ENCODE measurements around the gene PLK4. TPM values are rescaled to one million over a fixed set of nuclear protein-coding genes. Genes with fewer than 3 reads are reported as not detected.

PLK4 gene
- total RNA-seq (10 to 100 TPM in 2 of 5 donors, 1 to 10 TPM in 3; 1.2 to 13.8 (median 9.9) TPM), polyA plus RNA-seq (1 to 10 TPM; 1.5 to 3.2 (median 2.0) TPM)
- long read RNA-seq, donor 1: 0 reads
- long read RNA-seq, donor 2, partial matches to known transcripts: 0 of 1 reads
- long read RNA-seq, donor 2, other reads (novel, unspliced or antisense): 0 of 1 reads
- long read RNA-seq, donor 3, partial matches to known transcripts: 0 of 1 reads
- long read RNA-seq, donor 3, other reads (novel, unspliced or antisense): 0 of 1 reads
- long read RNA-seq, donor 4, partial matches to known transcripts: 0 of 1 reads
- long read RNA-seq, donor 4, other reads (novel, unspliced or antisense): 0 of 1 reads
- long read RNA-seq, donor 5: 0 reads
- long read RNA-seq, donor 6, partial matches to known transcripts: 0 of 7 reads
- long read RNA-seq, donor 6, other reads (novel, unspliced or antisense): 0 of 7 reads
- long read RNA-seq, donor 7, partial matches to known transcripts: 0 of 1 reads
- long read RNA-seq, donor 7, other reads (novel, unspliced or antisense): 0 of 1 reads
- long read RNA-seq, donor 8, partial matches to known transcripts: 0 of 1 reads
- long read RNA-seq, donor 8, other reads (novel, unspliced or antisense): 0 of 1 reads
- long read RNA-seq, donor 9, partial matches to known transcripts: 0 of 1 reads
- long read RNA-seq, donor 9, other reads (novel, unspliced or antisense): 0 of 1 reads
- long read RNA-seq, donor 10, partial matches to known transcripts: 0 of 1 reads
- long read RNA-seq, donor 10, other reads (novel, unspliced or antisense): 0 of 1 reads

GRCh38 chr4:127880763-127881562 is at the start of gene PLK4:
Gene PLK4, plus strand, starts transcription at chr4:127880893. Its CDS starts 242 bp downstream, at chr4:127881135.
- peak within 1 kb of the TSS; percentile 58 to 88 (median 80) for H3K27ac ChIP-seq
- intact Hi-C loops (cut with DNase I; ENCODE audit: low total_unique reads): no loop called here
- peaks cover 0 to 6% (median 2%) of the 10 kb centered on the region in 4 donors for H3K36me3 ChIP-seq
- H3K9me3 ChIP-seq: no peaks in the 10 kb centered on the region
- H3K4me1 ChIP-seq: peaks cover 4 to 26% (median 16%) of the 10 kb centered on the region in 4 donors
- WGBS, 5 donors: 0 to 1% (median 0%) methylated on average over 47 to 70 of the region's 70 CpGs
- peak within 1 kb of the TSS; percentile 78 to 98 (median 92) for H3K4me3 ChIP-seq
- TF ChIP-seq POLR2A (IDR thresholded peaks at IDR 0.05) (no peak), CTCF (IDR thresholded peaks at IDR 0.05) (no peak), POLR2AphosphoS5 (IDR thresholded peaks at IDR 0.05) (peak in 2 of 3 donors; percentile 61 to 82), EP300 (IDR thresholded peaks at IDR 0.05) (no peak)
- H3K27me3 ChIP-seq: no peaks in the 10 kb centered on the region
- peak; percentile 95 to 99 for DNase-seq

- Histone ChIP-seq H3K9me3 (no peaks in the 10 kb centered on the region), H3K4me1 (no peaks in the 10 kb centered on the region), H3K27ac (no peak overlapping the region), H3K36me3 (peaks cover 0 to 21% (median 7%) of the 10 kb centered on the region in 4 donors), H3K27me3 (no peaks in the 10 kb centered on the region), H3K4me3 (no peak overlapping the region)
- TF ChIP-seq EP300 (IDR thresholded peaks at IDR 0.05) (no peak), CTCF (IDR thresholded peaks at IDR 0.05) (no peak), POLR2AphosphoS5 (IDR thresholded peaks at IDR 0.05) (no peak), POLR2A (IDR thresholded peaks at IDR 0.05) (no peak)
- no peak for DNase-seq
- intact Hi-C loops (cut with DNase I; ENCODE audit: low total_unique reads): no loop called here
- WGBS, 5 donors: 87 to 97% (median 93%) methylated on average over 4 of the region's 4 CpGs
Measured at GRCh38 chr4:127832585-127832984, 48.1 kb upstream of the PLK4 start.

- intact Hi-C loops (cut with DNase I; ENCODE audit: low total_unique reads): no loop called here
- Histone ChIP-seq H3K27ac (no peak overlapping the region), H3K36me3 (peaks cover 0 to 8% (median 0%) of the 10 kb centered on the region in 4 donors), H3K27me3 (no peaks in the 10 kb centered on the region), H3K4me3 (no peak overlapping the region), H3K4me1 (no peaks in the 10 kb centered on the region), H3K9me3 (peaks cover 2 to 25% (median 9%) of the 10 kb centered on the region in 4 donors)
- no peak for DNase-seq
- no peak for TF ChIP-seq CTCF (IDR thresholded peaks at IDR 0.05)
- no peak for TF ChIP-seq POLR2A (IDR thresholded peaks at IDR 0.05)
- TF ChIP-seq POLR2AphosphoS5 (IDR thresholded peaks at IDR 0.05): no peak
- 91 to 94% (median 92%) methylated on average over 12 of the region's 12 CpGs for WGBS, 5 donors
Measured at GRCh38 chr4:127843704-127844600, 36.7 kb upstream of the PLK4 start.

Measured in stomach (tissue), 19 donors.